ENCODE data around the gene SSX2IP.

Gene SSX2IP

GRCh38 chr1:84620720-84621313, 69.4 kb downstream of the SSX2IP start:
- TF ChIP-seq CTCF (IDR thresholded peaks at IDR 0.05), result peak; percentile 99

- no peak for TF ChIP-seq CTCF (IDR thresholded peaks at IDR 0.05)
Measured at GRCh38 chr1:84619383-84620102, 70.7 kb downstream of the SSX2IP start.

GRCh38 chr1:84617349-84617748, 72.9 kb downstream of the SSX2IP start:
- no peak for TF ChIP-seq CTCF (IDR thresholded peaks at IDR 0.05)

- no peak for TF ChIP-seq CTCF (IDR thresholded peaks at IDR 0.05)
Measured at GRCh38 chr1:84615790-84616189, 74.5 kb downstream of the SSX2IP start.

- no peak for TF ChIP-seq CTCF (IDR thresholded peaks at IDR 0.05)
Measured at GRCh38 chr1:84613887-84614286, 76.4 kb downstream of the SSX2IP start.

GRCh38 chr1:84613026-84613425, 77.2 kb downstream of the SSX2IP start:
- TF ChIP-seq CTCF (IDR thresholded peaks at IDR 0.05), result no peak

GRCh38 chr1:84611796-84612195, 78.5 kb downstream of the SSX2IP start:
- no peak for TF ChIP-seq CTCF (IDR thresholded peaks at IDR 0.05)
